ENCODE results near the gene SBF2. TPM values are rescaled to one million over a fixed set of nuclear protein-coding genes. Genes with fewer than 3 reads are reported as not detected.
A peak's percentile ranks its signal among the peaks of the same experiment; 100 is the strongest.

SBF2 gene
- total and polyA plus RNA-seq, 2 donors (not counting 3 experiments of a cell fraction or from before 2014, with no cell fraction given), result 15.4 to 42.4 TPM

DNA sequence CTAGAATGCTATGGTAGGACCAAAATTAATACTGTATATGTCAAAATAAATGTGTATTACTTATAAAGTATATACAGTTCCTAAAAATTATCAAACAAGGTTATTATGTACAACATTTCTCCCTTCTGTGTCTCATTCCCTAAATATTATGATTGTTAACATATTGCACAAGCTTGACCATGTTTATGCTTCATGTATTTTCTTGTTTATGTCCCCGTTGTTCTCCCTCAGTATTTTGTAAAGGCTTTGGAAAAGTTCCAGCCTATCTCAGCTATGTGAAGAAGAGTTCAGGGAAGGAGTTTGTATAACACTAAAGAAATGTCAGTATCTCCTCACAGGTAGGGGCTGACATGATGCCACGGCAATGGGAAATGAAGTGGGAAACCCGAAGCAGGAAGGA lies 30.5 kb upstream of the SBF2 start:
- H3K4me2 ChIP-seq (ENCODE audit: insufficient read depth, low read length), result no peak overlapping the region

DNA sequence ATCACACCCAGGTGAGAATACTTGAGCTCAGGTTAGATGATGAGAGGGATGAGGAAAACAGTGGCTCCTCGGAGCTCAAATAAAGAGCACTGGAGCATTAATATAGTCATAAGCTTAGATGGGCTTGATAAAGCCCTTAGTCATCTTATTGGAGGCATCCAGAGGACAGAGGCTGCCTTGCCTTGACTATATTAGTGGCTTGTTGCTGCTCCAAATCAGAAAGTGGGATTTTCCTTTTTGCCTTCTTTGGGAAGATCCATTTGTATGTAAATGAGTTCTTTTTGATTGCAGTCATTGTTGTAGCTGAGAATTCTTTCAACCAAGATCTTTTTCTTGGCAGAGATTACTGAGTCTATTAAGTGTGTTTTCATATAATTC lies 29.8 kb upstream of the SBF2 start:
- no peak overlapping the region for H3K27ac ChIP-seq (ENCODE audit: insufficient read depth, low read depth, low read length)
- BruUV-seq (replicated peaks), result no TSS peak
- no peak overlapping the region for H3K9ac ChIP-seq (replicated peaks; ENCODE audit: extremely low read depth, insufficient read depth, low read length)
- TF ChIP-seq JUN (IDR thresholded peaks at IDR 0.05; ENCODE audit: borderline replicate concordance, insufficient read depth, insufficient read length, low read depth), result no peak
- TF ChIP-seq, protein P1, sequence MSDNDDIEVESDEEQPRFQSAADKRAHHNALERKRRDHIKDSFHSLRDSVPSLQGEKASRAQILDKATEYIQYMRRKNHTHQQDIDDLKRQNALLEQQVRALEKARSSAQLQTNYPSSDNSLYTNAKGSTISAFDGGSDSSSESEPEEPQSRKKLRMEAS (IDR thresholded peaks at IDR 0.05; ENCODE audit: insufficient read depth, insufficient read length), result no peak
- no peak for TF ChIP-seq MYC (IDR thresholded peaks at IDR 0.05; ENCODE audit: low read depth, low read length)
- TF ChIP-seq GATA2 (IDR thresholded peaks at IDR 0.05; ENCODE audit: insufficient read depth, insufficient read length, low read depth, low read length), result peak; percentile 68
- no peaks in the 10 kb centered on the region for H3K9me1 ChIP-seq (replicated peaks; ENCODE audit: control insufficient read depth, extremely low read depth, insufficient read depth, low read length)
- H3K36me3 ChIP-seq (ENCODE audit: control insufficient read depth in 2 of 2, extremely low read depth in 1 of 2, insufficient read depth in 2 of 2, low read length in 2 of 2), result no peaks in the 10 kb centered on the region
- dilution Hi-C loops (cut with MboI; ENCODE audit: extremely low pct_ligation_motif_present, low sequenced_read_pairs) (no loop called here), intact Hi-C loops (cut with micrococcal nuclease) (loop anchor here (1.0 to 10.0 kb wide), 11 partner anchors 15 to 1309 kb away; no protein-coding TSS in a partner anchor)
- FAIRE-seq, result no peak
- no peak overlapping the region for H2AFZ ChIP-seq (ENCODE audit: low read depth, low read length)
- H3K79me2 ChIP-seq (ENCODE audit: control insufficient read depth, insufficient read depth, low read length), result no peaks in the 10 kb centered on the region
- no peak overlapping the region for H3K4me3 ChIP-seq (replicated peaks in 1 of 3; ENCODE audit: insufficient read depth in 1 of 3, low read depth in 1 of 3, low read length in 3 of 3)
- H4K20me1 ChIP-seq (replicated peaks; ENCODE audit: control insufficient read depth, extremely low read depth, insufficient read depth, low read length), result no peaks in the 10 kb centered on the region
- no peaks in the 10 kb centered on the region for H3K9me3 ChIP-seq (replicated peaks; ENCODE audit: control insufficient read depth, insufficient read depth, low read length)
- peak; percentile 68 for DNase-seq (ENCODE audit: low read depth, low spot score)
- POLR2A ChIA-PET, result interaction anchor here (1.1 to 1.6 kb wide), 3 partner anchors 18 to 43 kb away, joined by 3 to 6 read pairs (median 4); partner anchors contain the start of gene ADM
- no peaks in the 10 kb centered on the region for H3K27me3 ChIP-seq (ENCODE audit: control insufficient read depth in 2 of 2, insufficient read depth in 2 of 2, low read length in 2 of 2)
- no peak overlapping the region for H3K4me2 ChIP-seq (ENCODE audit: insufficient read depth, low read length)
- peaks cover 64% of the 10 kb centered on the region for H3K4me1 ChIP-seq (ENCODE audit: control insufficient read depth, extremely low read depth, insufficient read depth, low read length)
- CTCF ChIA-PET, result interaction anchor here (0.6 to 8.8 kb wide), 16 partner anchors 9 to 817 kb away, joined by 3 to 203 read pairs (median 4); partner anchors contain the start of gene ADM

More for the DNA sequence above, 30.5 kb upstream of the SBF2 start:
- Histone ChIP-seq H2AFZ (ENCODE audit: low read depth, low read length) (no peak overlapping the region), H3K4me1 (ENCODE audit: control insufficient read depth, extremely low read depth, insufficient read depth, low read length) (peaks cover 70% of the 10 kb centered on the region), H3K27ac (ENCODE audit: insufficient read depth, low read depth, low read length) (no peak overlapping the region), H3K4me3 (replicated peaks in 1 of 3; ENCODE audit: insufficient read depth in 1 of 3, low read depth in 1 of 3, low read length in 3 of 3) (no peak overlapping the region), H3K36me3 (ENCODE audit: control insufficient read depth in 2 of 2, extremely low read depth in 1 of 2, insufficient read depth in 2 of 2, low read length in 2 of 2) (no peaks in the 10 kb centered on the region), H4K20me1 (replicated peaks; ENCODE audit: control insufficient read depth, extremely low read depth, insufficient read depth, low read length) (no peaks in the 10 kb centered on the region), H3K9me1 (replicated peaks; ENCODE audit: control insufficient read depth, extremely low read depth, insufficient read depth, low read length) (no peaks in the 10 kb centered on the region), H3K9ac (replicated peaks; ENCODE audit: extremely low read depth, insufficient read depth, low read length) (no peak overlapping the region), H3K79me2 (ENCODE audit: control insufficient read depth, insufficient read depth, low read length) (no peaks in the 10 kb centered on the region), H3K9me3 (replicated peaks; ENCODE audit: control insufficient read depth, insufficient read depth, low read length) (no peaks in the 10 kb centered on the region), H3K27me3 (ENCODE audit: control insufficient read depth in 2 of 2, insufficient read depth in 2 of 2, low read length in 2 of 2) (no peaks in the 10 kb centered on the region)
- ChIA-PET CTCF (interaction anchor here (1.2 to 8.8 kb wide), 10 partner anchors 10 to 566 kb away, joined by 3 to 203 read pairs (median 6); no protein-coding TSS in a partner anchor), POLR2A (interaction anchor here (1.2 to 1.6 kb wide), 3 partner anchors 17 to 20 kb away, joined by 3 to 6 read pairs (median 4); partner anchors contain the start of gene ADM)
- dilution Hi-C loops (cut with MboI; ENCODE audit: extremely low pct_ligation_motif_present, low sequenced_read_pairs), result no loop called here
- BruUV-seq (replicated peaks), result no TSS peak
- FAIRE-seq (no peak), DNase-seq (ENCODE audit: low read depth, low spot score) (peak; percentile 15)
- intact Hi-C loops (cut with micrococcal nuclease), result loop anchor here (2.0 to 10.0 kb wide), 4 partner anchors 333 to 1310 kb away; no protein-coding TSS in a partner anchor
- TF ChIP-seq EZH2 (IDR thresholded peaks at IDR 0.05; ENCODE audit: borderline replicate concordance, low read depth, low read length, severe bottlenecking), result no peak
